Mesendoderm (in vitro differentiated cells): ENCODE data around the gene IFNA14.
"Not testable (repeated sequence)": the region's sequence is repeated elsewhere in the genome, so short reads cannot be mapped to it uniquely, and the experiment has no call there.

Source experiments
- DNase-seq: peaks from one replicate; pipeline ENCODE4 v3.0.0; 2013
- H2AK5ac ChIP-seq: 2 replicates; pipeline ENCODE4 v1.6.1; 2013; ENCODE audit warnings: low read length, inconsistent platforms
- H2BK120ac ChIP-seq: 2 replicates; pipeline ENCODE4 v1.6.1; 2013; ENCODE audit warnings: low read depth, mild to moderate bottlenecking, low read length, moderate library complexity, mixed read lengths
- H2BK15ac ChIP-seq: replicated peaks from 2 replicates; pipeline ENCODE4 v1.6.1; 2013; ENCODE audit warnings: low read depth, mild to moderate bottlenecking, moderate library complexity
- H2BK5ac ChIP-seq: 2 replicates; pipeline ENCODE4 v1.6.1; 2013; ENCODE audit warnings: low read length, inconsistent platforms
- H3K18ac ChIP-seq: 2 replicates; pipeline ENCODE4 v1.6.1; 2013; ENCODE audit warnings: mild to moderate bottlenecking, low read length, mixed read lengths
- H3K23ac ChIP-seq: one replicate; pipeline ENCODE4 v1.6.1; 2013; ENCODE audit warnings: low read length
- H3K27ac ChIP-seq: 2 replicates; pipeline ENCODE4 v1.5.1; 2013; ENCODE audit warnings: low read depth, mild to moderate bottlenecking, inconsistent platforms, low read length, moderate library complexity
- H3K27me3 ChIP-seq: 2 replicates; pipeline ENCODE4 v1.6.1; 2013; ENCODE audit warnings: low read length, control low read depth, mild to moderate bottlenecking, inconsistent platforms; ENCODE audit not compliant: insufficient read depth, poor library complexity
- H3K36me3 ChIP-seq: 2 replicates; pipeline ENCODE4 v1.6.1; 2013; ENCODE audit warnings: low read length, inconsistent platforms; ENCODE audit not compliant: control insufficient read depth, insufficient read depth
- H3K4ac ChIP-seq: one replicate; pipeline ENCODE4 v1.6.1; 2013; ENCODE audit warnings: low read depth, mild to moderate bottlenecking, low read length, moderate library complexity
- H3K4me1 ChIP-seq: 2 replicates; pipeline ENCODE4 v1.6.1; 2013; ENCODE audit warnings: low read depth, low read length, inconsistent platforms; ENCODE audit not compliant: control insufficient read depth
- H3K4me2 ChIP-seq: 2 replicates; pipeline ENCODE4 v1.6.1; 2013; ENCODE audit warnings: low read length
- H3K4me3 ChIP-seq: 2 replicates; pipeline ENCODE4 v1.5.1; 2013; ENCODE audit warnings: mild to moderate bottlenecking, low read length
- H3K56ac ChIP-seq: one replicate; pipeline ENCODE4 v1.6.1; 2013; ENCODE audit warnings: low read length
- H3K79me1 ChIP-seq: 2 replicates; pipeline ENCODE4 v1.6.1; 2013; ENCODE audit warnings: low read length, inconsistent platforms
- H3K79me2 ChIP-seq: 2 replicates; pipeline ENCODE4 v1.6.1; 2013; ENCODE audit warnings: mild to moderate bottlenecking, low read length; ENCODE audit not compliant: control insufficient read depth, insufficient read depth
- H3K9ac ChIP-seq: 2 replicates; pipeline ENCODE4 v1.6.1; 2013; ENCODE audit warnings: low read length, inconsistent platforms
- H4K5ac ChIP-seq: one replicate; pipeline ENCODE4 v1.6.1; 2013; ENCODE audit warnings: low read length
- H4K8ac ChIP-seq: one replicate; pipeline ENCODE4 v1.6.1; 2013; ENCODE audit warnings: low read depth, mild to moderate bottlenecking, control low read depth, low read length, moderate library complexity
- WGBS: extraction: QIAGEN DNeasy Blood & Tissue Kit; methylation state at CpG from one replicate; pipeline ENCODE4 v1.1.7; 2013; ENCODE audit warnings: low lambda C conversion rate, missing lambda C conversion rate; ENCODE audit not compliant: insufficient coverage; ENCODE audit errors: extremely low coverage; 5-methylcytosine and 5-hydroxymethylcytosine counted together

IFNA14 gene

GRCh38 chr9:21212160-21212559 is 27.6 kb downstream of the IFNA14 start:
- H3K79me2 ChIP-seq, H3K4me1 ChIP-seq, DNase-seq, H3K23ac ChIP-seq, H2BK5ac ChIP-seq, H3K9ac ChIP-seq, H3K4me3 ChIP-seq, H3K4me2 ChIP-seq, H3K4ac ChIP-seq, H3K36me3 ChIP-seq, H3K18ac ChIP-seq, H2AK5ac ChIP-seq, H3K27me3 ChIP-seq, H4K8ac ChIP-seq, H4K5ac ChIP-seq, H2BK15ac ChIP-seq, H3K27ac ChIP-seq, H3K79me1 ChIP-seq, H2BK120ac ChIP-seq, H3K56ac ChIP-seq: not testable (repeated sequence)
- WGBS: no CpG with 5 or more reads among the region's 2 CpGs

GRCh38 chr9:21210782-21211181 is 29.0 kb downstream of the IFNA14 start:
- not testable (repeated sequence) for DNase-seq, H2BK120ac ChIP-seq

GRCh38 chr9:21210311-21210710 is 29.5 kb downstream of the IFNA14 start:
- Histone ChIP-seq H3K4me3 (no peak overlapping the region), H3K4me1 (no peaks in the 10 kb centered on the region), H3K79me2 (no peaks in the 10 kb centered on the region), H2BK5ac (no peak overlapping the region), H3K27me3 (no peaks in the 10 kb centered on the region), H3K79me1 (no peaks in the 10 kb centered on the region), H3K18ac (no peak overlapping the region), H2BK120ac (no peak overlapping the region), H3K9ac (no peak overlapping the region), H4K8ac (no peak overlapping the region), H3K36me3 (no peaks in the 10 kb centered on the region), H4K5ac (no peak overlapping the region), H3K56ac (no peak overlapping the region), H3K27ac (no peak overlapping the region), H2BK15ac (no peak overlapping the region), H3K4ac (no peak overlapping the region), H3K23ac (no peak overlapping the region), H3K4me2 (no peak overlapping the region), H2AK5ac (no peak overlapping the region)
- WGBS: no CpG with 5 or more reads among the region's 7 CpGs
- no peak for DNase-seq

More at GRCh38 chr9:21210782-21211181, 29.0 kb downstream of the IFNA14 start:
- H2BK5ac ChIP-seq, H3K4me3 ChIP-seq, H3K79me1 ChIP-seq, H3K23ac ChIP-seq, H3K27me3 ChIP-seq, H3K56ac ChIP-seq, H4K5ac ChIP-seq, H3K79me2 ChIP-seq, H3K4ac ChIP-seq, H3K36me3 ChIP-seq, H3K4me2 ChIP-seq, H3K18ac ChIP-seq, H3K9ac ChIP-seq, H2AK5ac ChIP-seq, H3K27ac ChIP-seq, H3K4me1 ChIP-seq, H4K8ac ChIP-seq, H2BK15ac ChIP-seq: not testable (repeated sequence)
- no CpG with 5 or more reads among the region's 2 CpGs for WGBS

GRCh38 chr9:21207043-21207442 is 32.8 kb downstream of the IFNA14 start, which contains the start of gene IFNA10:
IFNA10 (minus strand) TSS chr9:21207143; CDS start chr9:21207097, 46 bp downstream.
- H3K4ac ChIP-seq, H2BK120ac ChIP-seq, H3K27ac ChIP-seq, H3K18ac ChIP-seq, H4K8ac ChIP-seq, H3K4me1 ChIP-seq, H3K27me3 ChIP-seq, H4K5ac ChIP-seq, H3K23ac ChIP-seq, H2BK15ac ChIP-seq, H3K9ac ChIP-seq, H3K56ac ChIP-seq, H3K79me2 ChIP-seq, H3K79me1 ChIP-seq, H2BK5ac ChIP-seq, H3K4me2 ChIP-seq, DNase-seq, H3K36me3 ChIP-seq, H2AK5ac ChIP-seq, H3K4me3 ChIP-seq: not testable (repeated sequence)
- no CpG with 5 or more reads among the region's 3 CpGs for WGBS

- H3K56ac ChIP-seq: no peak overlapping the region
- no peak overlapping the region for H2BK5ac ChIP-seq
- H4K8ac ChIP-seq: no peak overlapping the region
- H3K36me3 ChIP-seq: no peaks in the 10 kb centered on the region
- no peak overlapping the region for H3K18ac ChIP-seq
- H3K4ac ChIP-seq: no peak overlapping the region
- H2AK5ac ChIP-seq: no peak overlapping the region
- no peak overlapping the region for H3K4me2 ChIP-seq
- H3K79me2 ChIP-seq: no peaks in the 10 kb centered on the region
- no peak overlapping the region for H3K4me3 ChIP-seq
- H3K9ac ChIP-seq: no peak overlapping the region
- H3K4me1 ChIP-seq: no peaks in the 10 kb centered on the region
- H2BK15ac ChIP-seq: no peak overlapping the region
- H2BK120ac ChIP-seq: no peak overlapping the region
- H3K23ac ChIP-seq: no peak overlapping the region
- H4K5ac ChIP-seq: no peak overlapping the region
- no peaks in the 10 kb centered on the region for H3K27me3 ChIP-seq
- DNase-seq: no peak
- no peak overlapping the region for H3K27ac ChIP-seq
- H3K79me1 ChIP-seq: no peaks in the 10 kb centered on the region
Measured at GRCh38 chr9:21205204-21205603, 34.6 kb downstream of the IFNA14 start.

GRCh38 chr9:21202105-21202504 is 37.7 kb downstream of the IFNA14 start, which contains the start of gene IFNA7:
IFNA7 (minus strand) TSS chr9:21202205; CDS start chr9:21202165, 40 bp downstream.
- not testable (repeated sequence) for H2BK120ac ChIP-seq, H3K79me1 ChIP-seq, H3K4me1 ChIP-seq, H3K27me3 ChIP-seq, H4K5ac ChIP-seq, H2BK5ac ChIP-seq, H3K23ac ChIP-seq, H3K4me3 ChIP-seq, H2AK5ac ChIP-seq, DNase-seq, H3K9ac ChIP-seq, H2BK15ac ChIP-seq, H3K18ac ChIP-seq, H3K4me2 ChIP-seq, H3K36me3 ChIP-seq, H3K4ac ChIP-seq, H3K27ac ChIP-seq, H4K8ac ChIP-seq, H3K56ac ChIP-seq, H3K79me2 ChIP-seq
- WGBS: no CpG with 5 or more reads among the region's 4 CpGs
